HCT116 (cell line): ENCODE results near the gene DOCK2. TPM values are rescaled to one million over a fixed set of nuclear protein-coding genes. Genes with fewer than 3 reads are reported as not detected.

Experiments
- ATAC-seq: fragments of 200-7000 bp; cut with Tn5 transposase; 2 replicates; pipeline ENCODE4 v1.9.1; 2020; ENCODE audit warnings: mild to moderate bottlenecking, moderate library complexity
- BruUV-seq: library from RNA; stranded (reverse); fragments of 400-500 nt; replicated peaks from 2 replicates; lab custom pipeline; 2021; lab: Mats Ljungman, UMichigan
- CTCF ChIA-PET: fragments of 300-600 bp; sonication (Branson Sonifier 250); formaldehyde crosslinking; loops from one replicate; lab custom pipeline; 2021; ENCODE audit warnings: antibody characterized with exemption; lab: Charles Lee
- POLR2A ChIA-PET: fragments of 300-600, 350-600 bp; sonication (Branson Sonifier 250); formaldehyde crosslinking; loops from one replicate; lab custom pipeline; 2021; ENCODE audit warnings: antibody characterized with exemption; lab: Charles Lee
- RAD21 ChIA-PET, 2 experiments: fragments of 300-600 bp; sonication (Branson Sonifier 250); formaldehyde crosslinking; loops; one replicate each; lab custom pipeline; 2023; ENCODE audit warnings: low total read pairs in 2 of 2; ENCODE audit not compliant: uncharacterized antibody in 2 of 2, unreplicated experiment in 2 of 2, low non-redundant PET in 1 of 2; lab: Charles Lee
- DNase-seq: peaks from one replicate; pipeline ENCODE4 v3.0.0-alpha.2; 2010; ENCODE audit warnings: low read depth, low spot score
- H2AFZ ChIP-seq: fragments of 200-600 bp; shearing (Covaris generic), sonication (generic); 2 replicates; pipeline ENCODE4 v1.6.1; 2017; ENCODE audit warnings: low read depth, mixed run types, mixed read lengths, antibody characterized with exemption, low read length; ENCODE audit not compliant: poor library complexity, severe bottlenecking
- H3K27ac ChIP-seq: 2 replicates; pipeline ENCODE4 v1.5.1; 2012; ENCODE audit warnings: low read depth, low read length
- H3K27me3 ChIP-seq: fragments of 200-600 bp; sonication (generic); 2 replicates; pipeline ENCODE4 v1.6.1; 2016; ENCODE audit warnings: mixed run types, low read length, mixed read lengths; ENCODE audit not compliant: insufficient read depth
- H3K36me3 ChIP-seq, 2 experiments: fragments of 200-500 bp in 1 of 2; fragments of 200-600 bp in 1 of 2; sonication (Bioruptor generic) in 1 of 2; sonication (generic) in 1 of 2; 2 replicates each; pipeline versions ENCODE4 v1.5.1 to v1.6.1; 2014 to 2016; ENCODE audit warnings: low read length in 2 of 2, inconsistent platforms in 1 of 2, mixed read lengths in 1 of 2, mixed run types in 1 of 2; ENCODE audit not compliant: insufficient read depth in 2 of 2, control insufficient read depth in 1 of 2
- H3K4me1 ChIP-seq, 2 experiments: fragments of 200-600 bp in 1 of 2; sonication (generic) in 1 of 2; 2 replicates each; pipeline versions ENCODE4 v1.5.1 to v1.6.1; 2012 to 2017; ENCODE audit warnings: low read length in 2 of 2, inconsistent platforms in 1 of 2, mild to moderate bottlenecking in 1 of 2, mixed read lengths in 1 of 2, mixed run types in 1 of 2, moderate library complexity in 1 of 2; ENCODE audit not compliant: insufficient read depth in 2 of 2, control insufficient read depth in 1 of 2
- H3K4me2 ChIP-seq: fragments of 200-600 bp; sonication (generic); 2 replicates; pipeline ENCODE4 v1.6.1; 2017; ENCODE audit warnings: mixed run types, low read length, mixed read lengths
- H3K4me3 ChIP-seq, 2 experiments: fragments of 200-600 bp in 1 of 2; sonication (generic) in 1 of 2; replicated peaks in 1 of 2; 2 replicates each; pipeline ENCODE4 v1.5.1; 2011 to 2016; ENCODE audit warnings: low read length in 2 of 2, control low read depth in 1 of 2, low read depth in 1 of 2, mild to moderate bottlenecking in 1 of 2, mixed read lengths in 1 of 2, mixed run types in 1 of 2
- H3K79me2 ChIP-seq: fragments of 200-600 bp; sonication (generic); 2 replicates; pipeline ENCODE4 v1.6.1; 2017; ENCODE audit warnings: mild to moderate bottlenecking, mixed run types, low read length, moderate library complexity, mixed read lengths; ENCODE audit not compliant: insufficient read depth
- H3K9ac ChIP-seq: fragments of 200-600 bp; sonication (generic); 2 replicates; pipeline ENCODE4 v1.6.1; 2016; ENCODE audit warnings: low read length, mixed read lengths
- H3K9me2 ChIP-seq: fragments of 200-600 bp; sonication (generic), shearing (Covaris generic); 2 replicates; pipeline ENCODE4 v1.6.1; 2017; ENCODE audit warnings: mixed run types, mild to moderate bottlenecking, moderate library complexity; ENCODE audit not compliant: insufficient read depth
- H3K9me3 ChIP-seq, 2 experiments: fragments of 200-500 bp in 1 of 2; fragments of 200-600 bp in 1 of 2; sonication (Bioruptor generic) in 1 of 2; sonication (generic) in 1 of 2; 2 replicates each; pipeline ENCODE4 v1.6.1; 2014 to 2017; ENCODE audit warnings: low read length in 2 of 2, mixed read lengths in 2 of 2, inconsistent platforms in 1 of 2, low read depth in 1 of 2, mild to moderate bottlenecking in 1 of 2, mixed run types in 1 of 2, moderate library complexity in 1 of 2; ENCODE audit not compliant: control insufficient read depth in 1 of 2, insufficient read depth in 1 of 2
- H4K20me1 ChIP-seq: fragments of 200-600 bp; sonication (generic), shearing (Covaris generic); 2 replicates; pipeline ENCODE4 v1.6.1; 2017; ENCODE audit warnings: mixed run types, mild to moderate bottlenecking, moderate library complexity; ENCODE audit not compliant: insufficient read depth
- ATF3 ChIP-seq: IDR thresholded peaks from 2 replicates; pipeline ENCODE4 v1.6.1; 2012
- ELF1 ChIP-seq: IDR thresholded peaks from 2 replicates; pipeline ENCODE4 v1.6.1; 2012; ENCODE audit warnings: low read depth, borderline replicate concordance
- JUND ChIP-seq: IDR thresholded peaks from 2 replicates; pipeline ENCODE4 v1.6.1; 2012
- POLR2A ChIP-seq: IDR thresholded peaks from 2 replicates; pipeline ENCODE4 v1.7.0; 2011; ENCODE audit warnings: borderline replicate concordance; ENCODE audit not compliant: insufficient read depth, insufficient read length; ENCODE audit errors: extremely low read depth
- POLR2AphosphoS5 ChIP-seq: IDR thresholded peaks from 2 replicates; pipeline ENCODE4 v1.6.1; 2011; ENCODE audit warnings: mild to moderate bottlenecking, low read depth, low read length, moderate library complexity
- SP1 ChIP-seq: IDR thresholded peaks from 2 replicates; pipeline ENCODE4 v1.6.1; 2012; ENCODE audit warnings: low read depth
- SRF ChIP-seq: IDR thresholded peaks from 2 replicates; pipeline ENCODE4 v1.6.1; 2012; ENCODE audit warnings: low read depth
- TCF7L2 ChIP-seq: IDR thresholded peaks from 2 replicates; pipeline ENCODE4 v1.7.0; 2011; ENCODE audit warnings: borderline replicate concordance, inconsistent platforms; ENCODE audit not compliant: insufficient read depth, insufficient read length; ENCODE audit errors: extremely low read depth
- YY1 ChIP-seq: IDR thresholded peaks from 2 replicates; pipeline ENCODE4 v1.6.1; 2011; ENCODE audit warnings: low read length, low read depth, moderate library complexity, mild to moderate bottlenecking; ENCODE audit not compliant: insufficient replicate concordance; ENCODE audit errors: extremely low read depth
- ZFX ChIP-seq: fragments of 450-650 bp; IDR thresholded peaks from 2 replicates; pipeline ENCODE4 v1.6.1; 2017
- ZNF274 ChIP-seq: fragments of 200-500 bp; sonication (Bioruptor generic); IDR thresholded peaks from 2 replicates; pipeline ENCODE4 v1.6.1; 2014; ENCODE audit warnings: mild to moderate bottlenecking, low read depth, low read length, inconsistent platforms
- intact Hi-C: fragments of 100-400 bp; cut with micrococcal nuclease; formaldehyde crosslinking; loops from 2 replicates; pipeline ENCODE4 v1.10.0; 2022
- total RNA-seq: library from RNA; stranded (reverse); gene quantifications from one replicate; pipeline ENCODE4 v1.2.1, GENCODE V29; 2021; ENCODE audit not compliant: unreplicated experiment
- TF ChIP-seq, protein P1 (sequence below): IDR thresholded peaks from 2 replicates; pipeline ENCODE4 v1.6.1; 2011; ENCODE audit warnings: mild to moderate bottlenecking, low read length, moderate library complexity; ENCODE audit not compliant: insufficient replicate concordance; ENCODE audit errors: extremely low read depth

The DOCK2 gene
- total RNA-seq, 1 experiment from 2014 or later: 0.89 TPM

DNA sequence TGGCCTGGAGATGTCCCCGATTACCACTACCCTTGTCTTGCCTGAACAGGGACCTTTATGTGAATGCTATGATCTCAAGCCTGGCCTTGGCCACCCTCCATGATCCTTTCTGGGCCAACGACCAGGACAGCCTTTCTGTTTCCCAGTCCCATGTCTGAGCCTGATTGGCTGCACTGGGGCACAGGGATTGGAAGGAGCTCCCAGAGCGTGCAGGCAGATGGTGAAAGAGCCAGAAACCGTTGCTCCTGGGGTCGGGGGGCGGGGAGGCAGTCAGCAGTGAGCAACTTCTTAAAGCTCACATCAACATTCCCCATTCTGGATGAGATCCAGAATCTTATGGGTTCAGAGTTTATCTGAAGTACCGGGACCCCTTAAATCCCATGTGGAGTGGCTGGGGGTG, 258.9 kb downstream of the DOCK2 start:
- CTCF ChIA-PET: no interaction called here
- Histone ChIP-seq H3K36me3 (no peaks in the 10 kb centered on the region), H2AFZ (no peak overlapping the region), H3K9ac (no peak overlapping the region), H4K20me1 (no peaks in the 10 kb centered on the region), H3K4me1 (no peaks in the 10 kb centered on the region), H3K4me3 (no peak overlapping the region), H3K27me3 (peaks cover 43% of the 10 kb centered on the region), H3K4me2 (no peak overlapping the region), H3K9me2 (no peaks in the 10 kb centered on the region), H3K79me2 (no peaks in the 10 kb centered on the region), H3K9me3 (no peaks in the 10 kb centered on the region), H3K27ac (no peak overlapping the region)
- no TSS peak for BruUV-seq
- TF ChIP-seq TCF7L2: no peak
- no peak for TF ChIP-seq JUND
- no peak for TF ChIP-seq SRF
- no peak for TF ChIP-seq POLR2A
- no peak for TF ChIP-seq ELF1
- TF ChIP-seq ZNF274: no peak
- no peak for TF ChIP-seq YY1
- TF ChIP-seq POLR2AphosphoS5: no peak
- no peak for TF ChIP-seq SP1
- TF ChIP-seq, protein P1, sequence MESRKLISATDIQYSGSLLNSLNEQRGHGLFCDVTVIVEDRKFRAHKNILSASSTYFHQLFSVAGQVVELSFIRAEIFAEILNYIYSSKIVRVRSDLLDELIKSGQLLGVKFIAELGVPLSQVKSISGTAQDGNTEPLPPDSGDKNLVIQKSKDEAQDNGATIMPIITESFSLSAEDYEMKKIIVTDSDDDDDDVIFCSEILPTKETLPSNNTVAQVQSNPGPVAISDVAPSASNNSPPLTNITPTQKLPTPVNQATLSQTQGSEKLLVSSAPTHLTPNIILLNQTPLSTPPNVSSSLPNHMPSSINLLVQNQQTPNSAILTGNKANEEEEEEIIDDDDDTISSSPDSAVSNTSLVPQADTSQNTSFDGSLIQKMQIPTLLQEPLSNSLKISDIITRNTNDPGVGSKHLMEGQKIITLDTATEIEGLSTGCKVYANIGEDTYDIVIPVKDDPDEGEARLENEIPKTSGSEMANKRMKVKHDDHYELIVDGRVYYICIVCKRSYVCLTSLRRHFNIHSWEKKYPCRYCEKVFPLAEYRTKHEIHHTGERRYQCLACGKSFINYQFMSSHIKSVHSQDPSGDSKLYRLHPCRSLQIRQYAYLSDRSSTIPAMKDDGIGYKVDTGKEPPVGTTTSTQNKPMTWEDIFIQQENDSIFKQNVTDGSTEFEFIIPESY: no peak
- TF ChIP-seq ATF3: no peak
- no peak for TF ChIP-seq ZFX
- DNase-seq (no peak), ATAC-seq (no peak)
- RAD21 ChIA-PET: no interaction called here
- intact Hi-C loops: no loop called here
- POLR2A ChIA-PET: no interaction called here
